HG02759 (cell line): ENCODE data around the gene DYRK1A.

Experiments
- ATAC-seq: cut with Tn5 transposase; IDR thresholded peaks from one replicate; pipeline ENCODE4 v1.9.1; 2021; ENCODE audit warnings: mild to moderate bottlenecking, moderate library complexity; ENCODE audit not compliant: unreplicated experiment

Gene DYRK1A

DNA sequence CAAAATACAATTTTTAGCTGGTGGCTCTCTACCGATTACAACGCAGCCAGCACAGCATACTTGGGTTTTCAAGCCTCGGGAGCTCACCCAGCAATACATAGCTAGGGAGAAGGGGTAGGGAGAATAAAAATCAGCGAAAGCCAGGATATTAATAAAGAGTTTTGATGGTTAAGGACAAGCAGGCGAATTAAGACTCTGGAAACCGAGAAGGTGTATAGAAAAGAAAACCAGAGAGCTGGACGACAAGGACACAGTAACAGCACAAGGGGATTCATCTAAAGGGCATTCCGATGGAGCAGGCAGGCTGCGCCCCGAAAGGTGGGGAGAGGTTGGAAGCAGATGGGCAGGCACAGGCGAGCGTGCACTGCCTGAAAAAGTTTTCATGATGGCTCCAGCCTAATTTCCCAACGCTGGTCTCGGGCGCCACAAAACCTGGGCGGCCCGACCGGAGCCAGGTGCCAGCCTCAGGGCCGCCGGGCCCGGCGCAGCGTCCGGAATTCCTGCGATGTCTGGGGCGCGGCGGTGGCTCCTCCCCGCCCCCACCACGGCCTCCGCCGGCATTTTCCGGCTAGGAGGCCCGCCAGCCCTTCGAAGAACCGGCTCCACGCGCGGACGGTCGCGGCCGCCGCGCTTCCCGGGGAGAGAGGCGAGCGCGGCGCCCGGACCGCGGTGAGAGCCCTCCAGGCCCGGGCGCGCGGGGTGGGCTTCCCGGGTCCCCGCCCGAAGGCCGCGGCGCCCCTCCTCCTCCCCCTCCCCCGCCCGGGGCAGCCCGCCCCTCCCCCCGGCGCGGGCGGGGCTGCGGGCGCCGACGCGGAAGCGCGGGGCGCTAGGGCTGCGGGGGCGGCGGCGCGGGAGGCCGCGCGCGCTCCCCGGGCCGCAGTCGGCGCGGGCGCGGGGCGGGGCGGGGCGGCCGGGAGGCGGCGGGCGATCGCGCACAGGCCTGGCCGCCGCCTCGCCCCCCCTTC lies 774 bp upstream of the DYRK1A start:
- peak; percentile 46 for ATAC-seq

DNA sequence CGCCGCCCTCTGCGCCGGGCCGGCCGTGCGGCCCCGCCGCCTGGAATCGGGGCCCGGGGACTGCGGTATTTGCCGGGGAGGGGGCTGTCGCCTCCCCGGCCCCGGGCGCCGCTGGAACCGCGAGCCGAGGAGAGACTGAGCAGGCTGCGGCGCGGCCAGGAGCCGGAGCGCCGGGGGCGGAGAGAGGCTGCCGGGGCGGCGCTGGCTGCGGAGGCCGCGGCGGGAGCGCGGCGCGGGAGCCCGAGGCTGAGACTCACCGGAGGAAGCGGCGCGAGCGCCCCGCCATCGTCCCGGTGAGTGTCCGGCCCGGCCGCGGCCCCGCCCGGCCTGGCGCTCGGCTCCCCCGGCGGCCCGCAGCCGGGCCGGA lies 746 bp downstream of the DYRK1A start:
- ATAC-seq: peak; percentile 0

DNA sequence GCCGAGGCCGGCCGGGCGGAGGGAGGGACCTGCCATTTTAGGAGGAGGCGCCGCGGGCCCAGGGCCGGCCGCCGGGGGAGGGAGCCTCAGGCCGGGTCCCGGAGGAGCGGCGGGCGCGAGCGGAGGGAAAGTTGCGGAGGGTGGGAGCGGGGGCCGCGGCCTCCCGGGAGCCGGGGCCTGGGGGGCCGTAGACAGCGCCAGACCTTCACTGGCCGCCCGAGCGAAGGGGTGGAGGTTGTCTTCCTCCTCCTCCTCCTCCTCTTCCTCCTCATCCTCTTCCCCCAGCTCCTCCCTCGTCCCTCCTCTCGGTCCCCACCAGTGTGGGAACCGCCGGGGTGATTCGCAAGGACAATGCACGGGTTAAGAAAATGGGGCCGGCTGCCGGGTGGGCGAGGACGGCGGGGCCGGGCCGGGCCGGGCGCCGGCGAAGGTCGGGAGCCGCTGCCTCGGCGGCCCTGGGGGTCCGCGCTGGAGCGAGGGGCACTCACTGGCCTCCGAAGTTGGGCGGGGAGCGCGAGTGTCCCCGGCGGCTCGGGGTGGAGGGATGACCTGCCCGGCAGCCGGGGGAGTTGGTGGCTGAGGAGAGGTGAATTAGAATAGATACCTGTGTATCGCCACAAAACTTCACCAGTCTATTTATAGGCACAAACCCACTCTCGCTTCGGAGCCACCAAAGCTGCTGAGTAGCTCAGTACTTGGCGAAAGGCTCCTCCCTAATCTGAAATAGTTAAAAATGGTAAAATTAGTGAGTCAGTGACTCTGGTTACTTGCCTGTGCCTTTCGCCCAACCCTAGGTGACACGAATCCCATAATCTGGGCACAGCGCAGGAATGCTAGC lies 1.3 kb downstream of the DYRK1A start:
- peak; percentile 6 for ATAC-seq

GRCh38 chr21:37368541-37369279 lies 2.1 kb downstream of the DYRK1A start:
- no peak for ATAC-seq

DNA sequence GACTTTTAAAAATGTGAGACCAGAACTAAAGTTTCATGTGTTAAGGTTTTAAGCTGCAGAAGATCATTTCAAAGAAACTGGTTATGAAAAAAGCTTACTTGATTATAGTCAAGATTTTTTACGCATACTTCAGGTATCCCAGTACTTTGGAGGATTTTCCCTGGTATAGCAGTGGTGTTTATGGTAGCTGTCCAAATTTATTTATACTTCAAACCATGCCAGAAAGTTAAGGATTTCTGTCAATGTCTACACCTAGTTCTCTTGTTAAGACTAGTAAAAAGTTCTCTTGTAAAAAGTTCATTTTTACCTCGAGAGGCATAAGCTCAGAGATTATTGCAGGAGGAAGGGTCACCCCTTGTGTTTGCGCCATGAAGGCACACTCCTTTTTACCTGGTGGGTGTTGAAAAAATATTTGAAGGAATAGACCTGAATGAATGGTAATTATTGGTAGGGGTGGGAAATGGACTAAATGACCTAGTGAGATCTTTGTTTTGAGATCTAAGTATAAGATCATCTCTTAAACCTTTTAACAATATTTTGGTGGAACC lies 2.8 kb downstream of the DYRK1A start:
- ATAC-seq: no peak

GRCh38 chr21:37370152-37371040 lies 3.8 kb downstream of the DYRK1A start:
- ATAC-seq: no peak

DNA sequence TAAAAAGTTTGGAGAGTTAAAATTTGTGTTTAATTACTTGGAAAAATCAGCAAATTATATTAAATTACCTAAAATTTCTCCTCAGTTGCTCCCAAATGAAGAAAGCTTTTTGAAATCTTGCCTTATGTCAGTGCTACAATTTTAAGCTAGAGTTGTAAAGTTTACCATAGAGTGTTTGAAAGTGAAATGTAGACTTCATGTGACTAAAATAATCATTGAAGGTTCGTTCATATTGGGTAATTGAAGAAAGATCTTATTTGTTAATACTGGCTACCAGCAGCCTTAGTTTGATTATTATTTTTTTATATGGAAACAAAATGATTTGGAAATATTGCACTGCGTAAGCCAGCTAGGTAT lies 4.4 kb downstream of the DYRK1A start:
- ATAC-seq: no peak

- ATAC-seq: no peak
These were observed 5.7 kb downstream of the DYRK1A start for GRCh38 chr21:37372127-37372731.

GRCh38 chr21:37372951-37373350 lies 6.4 kb downstream of the DYRK1A start:
- no peak for ATAC-seq

GRCh38 chr21:37373539-37373938 lies 7.0 kb downstream of the DYRK1A start:
- ATAC-seq: no peak

- no peak for ATAC-seq
These were observed 7.5 kb downstream of the DYRK1A start for GRCh38 chr21:37374027-37374426.

DNA sequence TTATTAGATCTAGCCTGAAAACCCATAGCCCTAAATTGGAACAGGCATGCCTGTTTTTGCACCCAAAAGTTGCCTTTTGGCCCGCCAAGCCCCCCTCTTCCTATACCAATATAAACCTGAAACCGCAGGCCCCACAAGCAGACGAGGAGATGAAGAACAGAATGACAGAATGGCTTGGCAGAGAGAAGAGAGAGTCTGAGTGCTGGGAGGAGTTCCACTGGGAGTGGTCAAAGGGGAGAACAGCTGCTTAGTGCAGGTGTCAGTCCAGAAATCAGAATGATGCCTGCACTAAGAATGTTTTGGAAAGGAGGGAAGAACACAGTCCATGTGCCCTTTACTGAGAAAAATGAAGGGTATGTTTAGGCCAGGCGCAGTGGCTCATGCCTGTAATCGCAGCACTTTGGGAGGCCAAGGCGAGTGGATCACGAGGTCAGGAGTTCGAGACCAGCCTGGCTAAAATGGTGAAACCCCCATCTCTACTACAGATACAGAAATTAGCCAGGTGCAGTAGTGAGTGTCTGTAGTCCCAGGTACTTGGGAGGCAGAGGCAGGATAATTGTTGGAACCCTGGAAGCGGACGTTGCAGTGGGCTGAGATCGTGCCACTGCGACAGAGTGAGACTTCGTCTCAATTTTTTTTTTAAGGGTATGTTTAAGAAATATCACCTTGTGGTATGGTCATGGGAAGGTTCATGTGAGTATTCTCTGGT lies 9.4 kb downstream of the DYRK1A start:
- no peak for ATAC-seq

- no peak for ATAC-seq
These were observed 12.1 kb downstream of the DYRK1A start for GRCh38 chr21:37378700-37379139.

DNA sequence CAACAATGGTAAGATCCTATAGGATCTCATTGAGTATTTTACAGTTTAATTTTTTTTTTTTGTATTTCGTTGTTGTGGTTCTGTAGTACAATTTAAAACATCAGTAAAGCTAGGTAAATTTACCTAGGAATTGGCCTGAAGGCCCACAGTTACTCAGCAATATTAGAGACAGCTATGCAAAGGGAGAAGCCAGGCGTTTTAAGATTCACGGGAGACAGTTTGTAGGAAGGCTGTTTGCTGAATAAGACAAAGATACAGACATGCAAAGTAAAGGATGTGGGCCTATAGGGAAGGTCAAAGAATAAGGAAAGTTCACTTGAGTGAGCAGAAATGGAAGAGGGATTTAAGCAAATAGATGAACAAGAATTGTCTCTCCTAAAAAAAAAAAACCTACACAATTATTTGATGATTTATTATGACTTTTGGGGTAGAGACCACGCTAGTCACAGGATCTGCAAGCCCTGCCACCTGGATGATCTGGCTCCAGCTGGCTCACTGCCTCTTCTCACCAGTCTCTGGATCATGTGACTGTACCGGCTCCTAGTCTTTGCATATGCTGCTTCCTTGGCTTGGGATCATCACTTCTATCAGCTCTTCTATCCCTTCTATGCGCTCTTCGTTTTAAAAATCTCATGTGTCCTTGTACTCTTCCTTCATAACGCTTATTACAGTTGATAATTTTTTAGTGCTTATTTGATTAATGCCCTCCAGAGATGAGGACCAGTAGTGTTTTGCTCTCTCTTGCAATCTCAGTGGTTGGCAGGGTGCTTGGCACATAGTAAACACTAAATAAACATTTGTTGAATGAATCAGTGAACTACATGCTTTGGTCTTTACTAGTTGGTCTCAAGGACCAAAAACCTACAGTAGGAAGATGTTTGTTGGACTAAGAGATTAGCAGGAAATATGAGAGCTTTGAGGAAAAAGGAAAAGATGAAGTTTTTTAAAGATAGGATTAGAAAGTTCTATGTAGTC lies 14.1 kb downstream of the DYRK1A start:
- no peak for ATAC-seq

DNA sequence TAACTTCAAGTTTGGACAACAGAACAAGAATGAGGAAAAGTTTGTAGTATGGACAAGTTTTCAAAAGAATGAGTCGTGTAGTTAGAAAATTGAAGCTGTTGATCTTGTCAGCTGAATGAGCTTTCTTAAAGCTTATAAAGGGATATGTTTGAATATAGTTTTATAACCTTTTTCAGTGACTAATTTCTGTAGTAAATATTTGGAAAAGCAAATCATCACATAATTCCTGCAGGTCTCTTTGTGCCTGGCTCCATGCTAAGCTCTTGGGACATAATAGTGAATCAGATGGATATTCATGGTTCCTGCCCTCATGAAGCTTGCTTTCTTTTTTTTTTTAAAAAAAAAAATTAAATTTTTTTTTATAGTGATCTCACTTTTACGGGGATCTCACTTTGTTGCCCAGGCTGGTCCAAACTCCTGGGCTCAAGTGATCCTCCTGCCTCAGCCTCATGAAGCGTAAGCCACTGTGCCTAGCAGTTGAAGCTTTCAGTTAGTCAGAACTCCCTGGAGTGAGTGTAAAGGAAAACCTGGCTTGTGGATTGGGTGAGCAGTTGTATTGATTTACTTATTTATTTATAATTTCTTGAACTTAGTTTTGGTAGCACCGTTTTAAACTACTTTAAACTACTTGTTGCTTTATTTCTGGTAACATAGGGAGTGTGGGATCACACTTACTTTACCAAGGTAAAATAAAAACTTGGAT lies 15.5 kb downstream of the DYRK1A start:
- no peak for ATAC-seq

DNA sequence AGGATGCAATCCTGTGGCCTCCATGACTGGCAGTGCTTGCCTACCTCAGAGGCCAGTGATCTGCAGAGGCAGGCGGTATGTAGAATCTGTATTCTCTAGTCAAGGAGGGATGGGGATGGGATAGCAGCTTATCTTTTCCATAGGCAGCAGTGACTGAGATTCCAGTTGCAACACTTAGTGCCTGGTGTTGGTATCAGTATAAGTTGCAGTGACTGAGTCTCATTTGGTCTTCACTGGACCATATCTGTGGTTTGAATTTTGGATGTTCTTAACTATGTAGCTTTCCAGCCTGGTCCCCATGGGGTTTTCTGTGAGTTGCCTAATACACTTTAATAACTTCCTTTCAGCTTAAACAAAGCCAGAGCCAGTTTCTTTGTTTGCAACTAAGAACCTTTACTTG lies 16.5 kb downstream of the DYRK1A start:
- ATAC-seq: no peak

DNA sequence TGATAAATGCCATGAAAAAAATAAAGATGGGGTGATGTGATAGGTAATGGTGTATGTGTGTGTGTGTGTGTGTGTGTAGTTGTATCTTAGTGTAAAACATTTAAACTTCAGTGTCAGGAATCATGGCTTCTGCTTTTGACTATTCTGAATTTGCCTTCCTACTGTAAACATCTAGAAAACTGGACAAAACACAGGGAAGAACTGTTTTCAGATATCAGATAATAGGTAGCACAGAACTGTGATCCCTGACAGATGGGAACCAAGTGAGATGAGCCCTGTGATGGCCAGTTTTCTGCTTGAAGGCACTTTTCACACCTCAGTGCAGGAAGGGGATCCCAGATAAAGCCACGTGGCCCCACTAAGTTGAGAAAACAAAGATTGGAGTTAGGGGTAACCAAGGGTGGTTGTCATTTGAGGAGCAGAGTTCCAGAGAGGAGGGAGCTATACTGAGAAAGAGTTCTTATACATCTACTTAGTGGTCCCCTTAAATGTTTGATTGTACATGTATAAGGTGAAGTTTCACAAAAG lies 17.3 kb downstream of the DYRK1A start:
- no peak for ATAC-seq
